ENCODE results near the gene ZFP36L2.

DNA sequence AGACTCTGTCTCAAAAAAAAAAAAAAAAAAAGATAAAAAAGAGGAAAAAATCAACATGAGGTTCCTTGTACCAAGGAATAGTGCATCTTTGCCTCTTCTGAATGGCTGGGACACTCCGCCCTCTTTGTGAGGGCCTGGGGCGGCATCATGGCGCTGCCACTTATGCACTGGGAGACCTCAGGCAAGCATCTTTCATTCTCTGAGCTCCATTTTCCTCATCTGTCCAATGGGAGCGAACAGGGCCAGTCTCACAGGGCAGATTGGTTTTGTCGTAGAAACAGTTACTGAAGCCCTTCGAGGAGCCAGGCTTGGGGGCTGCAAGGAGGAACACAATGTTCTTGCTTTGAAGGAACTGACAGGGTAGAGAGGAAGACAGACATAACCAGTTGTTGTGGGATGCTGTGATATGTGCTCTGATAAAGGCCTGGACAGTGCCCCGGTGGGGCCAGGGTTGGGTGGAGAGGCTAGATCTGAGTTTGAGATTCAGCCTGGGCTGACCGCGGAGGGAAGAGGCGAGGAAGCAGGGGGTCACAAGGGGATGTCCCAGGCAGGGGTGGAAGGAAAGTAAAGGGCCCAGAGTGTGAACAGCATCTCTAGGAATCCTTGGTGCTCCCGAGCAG lies 14.1 kb downstream of the ZFP36L2 start:
- TF ChIP-seq TAF1 (IDR thresholded peaks at IDR 0.05; ENCODE audit: borderline replicate concordance, insufficient read depth, low read length) (no peak), POLR2AphosphoS5 (IDR thresholded peaks at IDR 0.05; ENCODE audit: low read depth, low read length) (no peak)
- TF ChIP-seq, protein P1, sequence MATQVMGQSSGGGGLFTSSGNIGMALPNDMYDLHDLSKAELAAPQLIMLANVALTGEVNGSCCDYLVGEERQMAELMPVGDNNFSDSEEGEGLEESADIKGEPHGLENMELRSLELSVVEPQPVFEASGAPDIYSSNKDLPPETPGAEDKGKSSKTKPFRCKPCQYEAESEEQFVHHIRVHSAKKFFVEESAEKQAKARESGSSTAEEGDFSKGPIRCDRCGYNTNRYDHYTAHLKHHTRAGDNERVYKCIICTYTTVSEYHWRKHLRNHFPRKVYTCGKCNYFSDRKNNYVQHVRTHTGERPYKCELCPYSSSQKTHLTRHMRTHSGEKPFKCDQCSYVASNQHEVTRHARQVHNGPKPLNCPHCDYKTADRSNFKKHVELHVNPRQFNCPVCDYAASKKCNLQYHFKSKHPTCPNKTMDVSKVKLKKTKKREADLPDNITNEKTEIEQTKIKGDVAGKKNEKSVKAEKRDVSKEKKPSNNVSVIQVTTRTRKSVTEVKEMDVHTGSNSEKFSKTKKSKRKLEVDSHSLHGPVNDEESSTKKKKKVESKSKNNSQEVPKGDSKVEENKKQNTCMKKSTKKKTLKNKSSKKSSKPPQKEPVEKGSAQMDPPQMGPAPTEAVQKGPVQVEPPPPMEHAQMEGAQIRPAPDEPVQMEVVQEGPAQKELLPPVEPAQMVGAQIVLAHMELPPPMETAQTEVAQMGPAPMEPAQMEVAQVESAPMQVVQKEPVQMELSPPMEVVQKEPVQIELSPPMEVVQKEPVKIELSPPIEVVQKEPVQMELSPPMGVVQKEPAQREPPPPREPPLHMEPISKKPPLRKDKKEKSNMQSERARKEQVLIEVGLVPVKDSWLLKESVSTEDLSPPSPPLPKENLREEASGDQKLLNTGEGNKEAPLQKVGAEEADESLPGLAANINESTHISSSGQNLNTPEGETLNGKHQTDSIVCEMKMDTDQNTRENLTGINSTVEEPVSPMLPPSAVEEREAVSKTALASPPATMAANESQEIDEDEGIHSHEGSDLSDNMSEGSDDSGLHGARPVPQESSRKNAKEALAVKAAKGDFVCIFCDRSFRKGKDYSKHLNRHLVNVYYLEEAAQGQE (IDR thresholded peaks at IDR 0.05; ENCODE audit: insufficient read depth in 1 of 2, low read depth in 2 of 2, low read length in 2 of 2) = no peak

Measured in PFSK-1 (cell line).